ENCODE data around the gene PEX14. TPM values are rescaled to one million over a fixed set of nuclear protein-coding genes. Genes with fewer than 3 reads are reported as not detected.

PEX14 gene
- total RNA-seq, 6 experiments from 2014 or later = 10.5 to 26.5 (median 16.5) TPM

DNA sequence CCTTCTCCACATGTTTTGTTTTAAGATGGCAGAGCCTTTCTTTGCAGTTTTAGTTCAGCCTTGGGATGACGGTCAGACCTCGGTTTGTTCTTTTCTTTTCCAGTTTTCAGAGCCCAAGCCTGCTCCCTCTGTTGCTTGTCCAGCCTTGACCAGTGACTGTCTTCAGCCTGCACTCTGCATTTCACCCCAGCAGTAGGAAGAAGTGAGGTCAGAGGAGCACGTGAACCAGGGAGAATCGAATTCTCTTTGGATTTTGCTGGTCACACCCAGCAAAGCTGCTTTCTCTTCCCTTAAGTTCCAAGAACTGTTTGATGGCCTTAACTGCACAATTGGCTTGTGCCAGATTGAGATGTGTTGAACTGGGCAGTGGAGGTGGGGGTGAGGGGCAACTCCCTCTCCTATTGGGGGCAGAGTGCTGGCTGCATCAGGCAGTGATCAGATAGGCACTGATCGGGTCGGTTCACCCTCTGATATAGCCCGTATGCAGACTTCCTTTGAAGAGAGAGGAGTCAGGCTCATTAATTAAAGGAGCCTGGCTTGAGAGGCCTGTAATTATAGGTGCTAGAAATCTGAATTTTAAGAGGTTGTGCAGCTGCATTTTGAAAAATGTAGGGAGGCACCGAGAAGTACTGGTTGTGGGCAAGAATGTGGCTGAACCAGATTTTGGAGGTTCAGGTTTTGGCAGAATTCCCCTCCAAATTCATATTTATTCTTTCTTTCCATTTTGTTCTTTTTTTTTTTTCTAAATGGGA is 42.4 kb downstream of the PEX14 start:
- peak in 3 of 4 donors; percentile 16 to 65 (median 37) for ATAC-seq
- TF ChIP-seq POLR2A (IDR thresholded peaks at IDR 0.05) (no peak), CTCF (IDR thresholded peaks at IDR 0.05) (no peak)
- H3K9me3 ChIP-seq = no peaks in the 10 kb centered on the region
- no peak overlapping the region for H3K4me3 ChIP-seq
- 35% methylated on average over 8 of the region's 8 CpGs for WGBS (ENCODE audit: insufficient coverage, low coverage, low lambda C conversion rate, missing lambda C conversion rate)
- H3K4me1 ChIP-seq = peaks cover 0 to 52% (median 13%) of the 10 kb centered on the region in 4 donors
- peak overlapping the region in 1 of 3 donors; percentile 45 for H3K27ac ChIP-seq
- no peaks in the 10 kb centered on the region for H3K27me3 ChIP-seq
- intact Hi-C loops (cut with DNase I) = no loop called here
- peak in 1 of 3 donors; percentile 26 for DNase-seq
- H3K36me3 ChIP-seq = no peaks in the 10 kb centered on the region

DNA sequence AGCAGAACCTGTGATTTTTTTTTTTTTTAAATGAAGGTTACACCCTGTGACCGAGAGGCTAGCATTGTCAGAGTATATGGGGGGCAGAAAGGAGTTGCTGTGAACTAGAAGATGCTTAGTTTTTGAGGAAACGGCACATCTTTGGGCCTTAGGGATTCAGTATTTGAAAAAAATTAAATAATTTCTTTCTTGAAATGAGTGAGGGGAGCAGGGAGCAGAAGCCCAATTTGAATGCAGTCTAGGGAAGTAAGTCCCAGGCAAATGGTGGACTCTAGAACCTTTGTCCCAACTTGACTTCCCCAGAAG is 42.9 kb downstream of the PEX14 start:
- no peak for DNase-seq
- no peak overlapping the region for H3K4me3 ChIP-seq
- 93% methylated on average over 2 of the region's 2 CpGs for WGBS (ENCODE audit: insufficient coverage, low coverage, low lambda C conversion rate, missing lambda C conversion rate)
- TF ChIP-seq CTCF (IDR thresholded peaks at IDR 0.05) (no peak), POLR2A (IDR thresholded peaks at IDR 0.05) (no peak)
- H3K9me3 ChIP-seq = no peaks in the 10 kb centered on the region
- H3K27ac ChIP-seq = no peak overlapping the region
- peaks cover 0 to 48% (median 12%) of the 10 kb centered on the region in 4 donors for H3K4me1 ChIP-seq
- no peaks in the 10 kb centered on the region for H3K36me3 ChIP-seq
- no peak for ATAC-seq
- no peaks in the 10 kb centered on the region for H3K27me3 ChIP-seq
- intact Hi-C loops (cut with DNase I) = no loop called here

GRCh38 chr1:10519016-10519417 is 44.3 kb downstream of the PEX14 start:
- 38% methylated on average over 7 of the region's 7 CpGs for WGBS (ENCODE audit: insufficient coverage, low coverage, low lambda C conversion rate, missing lambda C conversion rate)
- DNase-seq = peak in 2 of 3 donors; percentile 56 to 64
- no peaks in the 10 kb centered on the region for H3K9me3 ChIP-seq
- H3K27ac ChIP-seq = no peak overlapping the region
- TF ChIP-seq POLR2A (IDR thresholded peaks at IDR 0.05) (no peak), CTCF (IDR thresholded peaks at IDR 0.05) (no peak)
- H3K36me3 ChIP-seq = no peaks in the 10 kb centered on the region
- no peak overlapping the region for H3K4me3 ChIP-seq
- no peaks in the 10 kb centered on the region for H3K27me3 ChIP-seq
- H3K4me1 ChIP-seq = peaks cover 0 to 57% (median 15%) of the 10 kb centered on the region in 4 donors
- ATAC-seq = peak; percentile 76 to 87 (median 82)
- intact Hi-C loops (cut with DNase I) = no loop called here

- DNase-seq = no peak
- Histone ChIP-seq H3K36me3 (no peaks in the 10 kb centered on the region), H3K9me3 (no peaks in the 10 kb centered on the region), H3K27ac (no peak overlapping the region), H3K27me3 (no peaks in the 10 kb centered on the region), H3K4me3 (no peak overlapping the region), H3K4me1 (peaks cover 0 to 43% (median 15%) of the 10 kb centered on the region in 4 donors)
- 92% methylated on average over 6 of the region's 6 CpGs for WGBS (ENCODE audit: insufficient coverage, low coverage, low lambda C conversion rate, missing lambda C conversion rate)
- no peak for TF ChIP-seq POLR2A (IDR thresholded peaks at IDR 0.05)
- no peak for TF ChIP-seq CTCF (IDR thresholded peaks at IDR 0.05)
- intact Hi-C loops (cut with DNase I) = no loop called here
- no peak for ATAC-seq
Observed at GRCh38 chr1:10520497-10520896, 45.7 kb downstream of the PEX14 start.
